HG03045 (cell line): ENCODE measurements around the gene BRSK2.
"Not testable (repeated sequence)": the region's sequence is repeated elsewhere in the genome, so short reads cannot be mapped to it uniquely, and the experiment has no call there.

Source experiments
- ATAC-seq: cut with Tn5 transposase; IDR thresholded peaks from one replicate; pipeline ENCODE4 v1.9.1; 2021; ENCODE audit warnings: mild to moderate bottlenecking, moderate library complexity; ENCODE audit not compliant: unreplicated experiment

BRSK2 gene

DNA sequence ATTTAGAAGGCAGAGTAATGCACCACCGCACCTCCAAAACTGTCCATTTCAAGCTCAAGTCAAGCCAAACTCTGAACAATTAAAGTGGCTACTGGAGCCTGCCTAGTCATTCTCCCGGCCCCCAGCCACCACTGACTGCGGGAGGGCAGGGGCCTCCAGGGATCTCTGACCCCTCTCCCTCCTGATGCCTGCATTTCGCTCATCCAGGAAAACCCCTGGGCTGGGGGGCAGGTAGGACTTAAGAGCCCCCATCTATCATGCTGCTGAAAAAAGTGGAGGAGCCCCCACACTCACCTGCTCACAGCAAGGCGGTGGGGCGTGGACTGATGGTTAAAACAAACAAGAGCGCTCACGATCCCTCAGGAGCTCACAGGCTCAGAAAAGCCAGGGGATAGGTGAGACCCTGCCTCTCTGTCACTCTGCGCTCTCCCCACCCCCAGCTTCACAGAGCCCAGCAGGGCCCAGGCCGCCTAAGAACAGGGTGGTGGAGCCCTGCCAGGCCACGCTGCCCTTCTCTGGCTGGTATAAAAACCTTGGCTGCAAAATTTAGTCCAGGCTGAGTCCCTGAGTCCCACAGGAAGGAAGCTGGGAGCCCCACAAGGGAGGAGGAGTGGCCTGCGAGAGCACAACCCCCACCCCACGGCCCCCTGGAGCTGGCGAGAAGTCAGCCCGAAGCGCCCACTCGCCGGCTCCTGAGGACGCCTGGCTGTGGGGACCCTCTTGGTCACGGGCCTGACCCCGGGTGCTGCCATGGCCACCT is 117.8 kb downstream of the BRSK2 start:
- no peak for ATAC-seq

DNA sequence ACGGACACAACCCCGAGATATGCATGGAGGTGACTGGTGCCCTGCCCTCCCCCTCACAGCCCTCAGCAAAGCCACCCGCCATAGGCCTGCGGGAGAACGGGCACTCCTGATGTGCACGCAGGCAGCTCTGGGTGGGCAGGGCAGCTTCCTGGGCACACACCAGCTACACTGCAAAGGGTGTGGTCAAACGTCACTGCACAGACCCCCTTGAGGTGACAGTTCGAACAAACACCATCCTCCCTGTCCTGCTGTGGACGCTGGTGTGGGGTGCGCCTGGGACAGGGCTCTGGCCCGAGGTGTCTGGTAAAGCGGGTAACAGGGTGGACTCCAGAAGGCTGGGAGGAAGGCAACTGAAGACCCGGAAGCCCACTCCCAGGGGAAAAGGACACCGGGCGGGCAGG is 118.8 kb downstream of the BRSK2 start:
- no peak for ATAC-seq

DNA sequence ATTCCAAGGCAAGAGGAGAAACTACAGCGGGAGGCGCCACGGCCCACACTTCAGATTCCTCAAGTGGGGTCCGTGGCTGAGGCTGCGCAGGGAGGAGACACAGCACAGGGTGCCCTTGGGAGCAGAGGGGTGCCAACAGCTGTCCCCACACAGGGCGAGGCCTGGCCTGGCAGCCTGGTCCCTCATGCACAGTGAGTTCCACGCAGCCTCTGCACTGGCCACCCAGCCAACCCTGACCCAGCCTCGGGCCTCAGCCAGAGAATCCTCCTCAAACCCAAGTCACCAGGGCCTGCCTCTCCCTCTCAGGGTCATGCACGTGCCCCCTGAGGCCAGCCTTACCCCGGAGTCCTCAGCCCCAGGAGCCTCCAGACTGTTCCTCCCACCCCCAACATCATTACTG is 119.3 kb downstream of the BRSK2 start:
- ATAC-seq = no peak

DNA sequence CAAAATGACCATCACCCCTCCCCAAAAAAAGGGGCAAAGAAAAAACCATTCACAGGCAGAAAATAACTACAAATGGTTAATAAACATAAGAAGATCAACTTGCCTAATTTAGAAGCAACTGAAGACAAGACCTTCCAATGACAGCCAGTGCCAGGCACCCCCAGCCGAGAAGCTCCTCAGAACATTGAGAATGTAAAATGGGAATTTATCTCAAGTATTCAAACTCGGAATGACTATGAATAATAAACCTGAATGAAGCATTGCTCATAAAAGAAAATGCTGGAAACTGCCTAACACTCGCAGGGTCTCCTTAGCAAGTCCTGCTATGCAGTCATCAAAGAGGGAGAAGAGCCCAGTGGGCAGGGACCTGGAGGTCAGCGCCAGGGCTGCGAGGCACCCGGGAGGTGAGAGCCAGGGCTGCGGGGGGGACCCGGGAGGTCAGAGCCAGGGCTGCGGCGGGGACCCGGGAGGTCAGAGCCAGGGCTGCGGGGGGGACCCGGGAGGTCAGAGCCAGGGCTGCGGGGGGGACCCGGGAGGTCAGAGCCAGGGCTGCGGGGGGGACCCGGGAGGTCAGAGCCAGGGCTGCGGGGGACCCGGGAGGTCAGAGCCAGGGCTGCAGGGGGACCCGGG is 120.0 kb downstream of the BRSK2 start:
- no peak for ATAC-seq

DNA sequence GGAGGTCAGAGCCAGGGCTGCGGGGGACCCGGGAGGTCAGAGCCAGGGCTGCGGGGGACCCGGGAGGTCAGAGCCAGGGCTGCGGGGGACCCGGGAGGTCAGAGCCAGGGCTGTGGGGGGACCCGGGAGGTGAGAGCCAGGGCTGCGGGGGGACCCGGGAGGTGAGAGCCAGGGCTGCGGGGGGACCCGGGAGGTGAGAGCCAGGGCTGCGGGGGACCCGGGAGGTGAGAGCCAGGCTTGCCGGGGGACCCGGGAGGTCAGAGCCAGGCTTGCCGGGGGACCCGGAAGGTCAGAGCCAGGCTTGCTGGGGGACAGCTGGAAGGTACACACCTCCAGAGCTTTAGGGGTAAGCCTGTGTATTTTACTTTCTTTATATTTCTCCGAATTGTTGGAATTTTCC is 120.6 kb downstream of the BRSK2 start:
- ATAC-seq = not testable (repeated sequence)

DNA sequence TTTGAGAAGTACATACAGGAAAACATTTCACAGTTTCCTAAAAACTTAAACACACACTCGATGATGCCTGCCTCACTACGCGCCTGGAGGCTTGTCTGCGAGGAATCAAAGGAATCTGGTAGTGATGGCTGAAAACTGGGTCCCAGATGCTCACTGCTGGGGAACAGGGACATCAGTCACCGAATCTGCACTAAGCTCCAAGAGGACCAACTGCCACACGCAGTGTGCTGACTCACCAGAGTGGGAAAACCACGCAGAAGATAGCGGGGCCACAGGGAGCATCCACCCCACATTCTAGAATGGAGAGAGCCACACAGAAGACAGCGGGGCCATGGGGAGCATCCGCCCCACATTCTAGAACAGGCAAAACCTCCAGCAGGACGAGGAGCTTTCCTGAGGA is 121.2 kb downstream of the BRSK2 start:
- ATAC-seq = no peak

DNA sequence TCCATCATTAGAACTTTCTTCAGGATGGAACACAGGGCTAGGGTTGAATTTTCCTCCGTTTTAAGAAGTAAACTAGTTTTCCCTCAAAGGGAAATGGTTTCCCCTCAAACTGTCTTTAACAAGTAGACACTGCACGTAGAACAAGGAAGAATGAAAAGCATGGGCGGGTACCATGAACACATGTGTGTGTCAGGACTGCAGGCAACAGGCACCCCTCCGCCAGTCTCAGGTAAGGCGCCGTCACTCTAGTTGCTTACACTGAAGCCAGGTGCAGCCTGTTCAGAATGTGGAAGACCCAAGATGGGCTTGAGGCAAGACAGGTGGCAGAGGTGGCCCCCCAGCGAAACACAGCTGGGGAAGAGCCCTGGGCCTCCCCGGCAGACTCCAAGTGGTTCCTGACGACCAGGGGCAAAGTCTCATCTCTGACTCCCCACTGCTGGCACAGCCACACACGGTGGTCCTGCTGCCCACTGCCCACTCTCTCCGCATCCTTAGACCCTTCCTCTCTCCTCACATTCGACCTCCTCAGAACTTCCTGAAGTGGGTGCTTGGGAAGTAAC is 122.3 kb downstream of the BRSK2 start:
- no peak for ATAC-seq
